ENCODE results near the gene HENMT1. TPM values are rescaled to one million over a fixed set of nuclear protein-coding genes. Genes with fewer than 3 reads are reported as not detected.

HENMT1 gene
- total and polyA plus RNA-seq, 4 donors = 3.4 to 7.8 (median 4.7) TPM

GRCh38 chr1:108699375-108700332, 38.8 kb upstream of the HENMT1 start:
- WGBS, 2 donors = 80 to 82% methylated on average over 22 of the region's 22 CpGs
- no peaks in the 10 kb centered on the region for H3K9me3 ChIP-seq (ENCODE audit: control insufficient read depth in 4 of 4, insufficient read depth in 3 of 4, low read length in 3 of 4)
- H3K4me3 ChIP-seq = no peak overlapping the region
- no peak overlapping the region for H3K9ac ChIP-seq (ENCODE audit: insufficient read depth in 1 of 2, low read length in 2 of 2)
- DNase-seq = no peak
- H3K27ac ChIP-seq (ENCODE audit: low read depth in 1 of 2, low read length in 1 of 2) = no peak overlapping the region
- TF ChIP-seq CTCF (IDR thresholded peaks at IDR 0.05; ENCODE audit: control extremely low read depth, extremely low read depth) = no peak
- peaks cover 9 to 47% (median 32%) of the 10 kb centered on the region in 4 donors for H3K36me3 ChIP-seq (ENCODE audit: control insufficient read depth in 4 of 4, insufficient read depth in 4 of 4, low read length in 4 of 4)
- H3K4me1 ChIP-seq (ENCODE audit: control insufficient read depth in 5 of 5, insufficient read depth in 5 of 5, low read length in 5 of 5) = peaks cover 0 to 13% (median 2%) of the 10 kb centered on the region in 5 donors
- no peak for ATAC-seq (ENCODE audit: insufficient read depth, low FRiP score)
- no peaks in the 10 kb centered on the region for H3K27me3 ChIP-seq (ENCODE audit: control insufficient read depth in 3 of 3, insufficient read depth in 3 of 3, low read length in 2 of 3)

- H3K36me3 ChIP-seq (ENCODE audit: control insufficient read depth in 4 of 4, insufficient read depth in 4 of 4, low read length in 4 of 4) = peaks cover 6 to 41% (median 30%) of the 10 kb centered on the region in 4 donors
- H3K4me3 ChIP-seq = no peak overlapping the region
- ATAC-seq (ENCODE audit: insufficient read depth, low FRiP score) = no peak
- no peak overlapping the region for H3K27ac ChIP-seq (ENCODE audit: low read depth in 1 of 2, low read length in 1 of 2)
- TF ChIP-seq CTCF (IDR thresholded peaks at IDR 0.05; ENCODE audit: control extremely low read depth, extremely low read depth) = no peak
- WGBS, 2 donors = 28 to 56% methylated on average over 5 of the region's 5 CpGs
- peak overlapping the region in 1 of 2 donors; percentile 27 for H3K9ac ChIP-seq (ENCODE audit: insufficient read depth in 1 of 2, low read length in 2 of 2)
- no peaks in the 10 kb centered on the region for H3K9me3 ChIP-seq (ENCODE audit: control insufficient read depth in 4 of 4, insufficient read depth in 3 of 4, low read length in 3 of 4)
- DNase-seq = no peak
- peaks cover 1 to 28% (median 4%) of the 10 kb centered on the region in 5 donors for H3K4me1 ChIP-seq (ENCODE audit: control insufficient read depth in 5 of 5, insufficient read depth in 5 of 5, low read length in 5 of 5)
- no peaks in the 10 kb centered on the region for H3K27me3 ChIP-seq (ENCODE audit: control insufficient read depth in 3 of 3, insufficient read depth in 3 of 3, low read length in 2 of 3)
Measured at GRCh38 chr1:108695535-108695934, 34.6 kb upstream of the HENMT1 start.

GRCh38 chr1:108692724-108693655, 32.1 kb upstream of the HENMT1 start:
- DNase-seq (peak; percentile 78 to 89 (median 85)), ATAC-seq (ENCODE audit: insufficient read depth, low FRiP score) (peak; percentile 51)
- TF ChIP-seq CTCF (IDR thresholded peaks at IDR 0.05; ENCODE audit: control extremely low read depth, extremely low read depth) = no peak
- peak overlapping the region; percentile 95 to 99 for H3K27ac ChIP-seq (ENCODE audit: low read depth in 1 of 2, low read length in 1 of 2)
- WGBS, 2 donors = 1% methylated on average over 36 of the region's 36 CpGs
- H3K9ac ChIP-seq (ENCODE audit: insufficient read depth in 1 of 2, low read length in 2 of 2) = peak overlapping the region; percentile 83 to 93
- no peaks in the 10 kb centered on the region for H3K9me3 ChIP-seq (ENCODE audit: control insufficient read depth in 4 of 4, insufficient read depth in 3 of 4, low read length in 3 of 4)
- H3K4me3 ChIP-seq = peak overlapping the region; percentile 90
- peaks cover 3 to 18% (median 11%) of the 10 kb centered on the region in 4 donors for H3K36me3 ChIP-seq (ENCODE audit: control insufficient read depth in 4 of 4, insufficient read depth in 4 of 4, low read length in 4 of 4)
- H3K4me1 ChIP-seq (ENCODE audit: control insufficient read depth in 5 of 5, insufficient read depth in 5 of 5, low read length in 5 of 5) = peaks cover 1 to 28% (median 4%) of the 10 kb centered on the region in 5 donors
- no peaks in the 10 kb centered on the region for H3K27me3 ChIP-seq (ENCODE audit: control insufficient read depth in 3 of 3, insufficient read depth in 3 of 3, low read length in 2 of 3)

Measured in lung (tissue), 12 donors.